SW480 (cell line): Measurements from ENCODE around the gene FBXW5.

Experiments used
- DNase-seq: peaks from one replicate; pipeline ENCODE4 v3.0.0-alpha.2; 2016; ENCODE audit warnings: low spot score

Gene FBXW5

GRCh38 chr9:136907011-136907914, 37.3 kb downstream of the FBXW5 start:
- DNase-seq: no peak

- DNase-seq: no peak
Observed at GRCh38 chr9:136906266-136906665, 38.3 kb downstream of the FBXW5 start.

- no peak for DNase-seq
Observed at GRCh38 chr9:136903041-136903554, 41.4 kb downstream of the FBXW5 start.

GRCh38 chr9:136902259-136902821, 42.2 kb downstream of the FBXW5 start:
- DNase-seq: peak; percentile 72

- peak; percentile 88 for DNase-seq
Observed at GRCh38 chr9:136901516-136902258, 42.9 kb downstream of the FBXW5 start.

- DNase-seq: peak; percentile 75
Observed at GRCh38 chr9:136900988-136901515, 43.5 kb downstream of the FBXW5 start.

- DNase-seq: no peak
Observed at GRCh38 chr9:136900556-136900955, 44.0 kb downstream of the FBXW5 start.

GRCh38 chr9:136899196-136899595, 45.3 kb downstream of the FBXW5 start:
- DNase-seq: no peak

- DNase-seq: no peak
Observed at GRCh38 chr9:136898483-136899100, 45.9 kb downstream of the FBXW5 start.

- no peak for DNase-seq
Observed at GRCh38 chr9:136896027-136896426, 48.5 kb downstream of the FBXW5 start.

- no peak for DNase-seq
Observed at GRCh38 chr9:136890661-136891060, 53.9 kb downstream of the FBXW5 start.
